Trophoblast cell (in vitro differentiated cells and primary cell): Measurements from ENCODE around the gene MACROH2A2.

Source experiments
- DNase-seq, 2 donors: peaks; one replicate each; pipeline ENCODE4 v3.0.0-alpha.2; 2016
- H2AFZ ChIP-seq: 2 replicates; pipeline ENCODE4 v1.6.1; 2013; ENCODE audit warnings: low read length, moderate library complexity, mild to moderate bottlenecking; ENCODE audit not compliant: insufficient read depth, poor library complexity
- H2AK5ac ChIP-seq: 2 replicates; pipeline ENCODE4 v1.6.1; 2013; ENCODE audit warnings: mild to moderate bottlenecking, low read length
- H2BK120ac ChIP-seq: 2 replicates; pipeline ENCODE4 v1.6.1; 2013; ENCODE audit warnings: low read length, mild to moderate bottlenecking, moderate library complexity; ENCODE audit not compliant: insufficient read depth, poor library complexity
- H2BK12ac ChIP-seq: 2 replicates; pipeline ENCODE4 v1.6.1; 2013; ENCODE audit warnings: mild to moderate bottlenecking, low read length, moderate library complexity
- H2BK5ac ChIP-seq: 2 replicates; pipeline ENCODE4 v1.6.1; 2013; ENCODE audit warnings: low read length, low read depth, moderate library complexity, mild to moderate bottlenecking; ENCODE audit not compliant: poor library complexity
- H3K14ac ChIP-seq: 2 replicates; pipeline ENCODE4 v1.6.1; 2013; ENCODE audit warnings: mild to moderate bottlenecking, low read length
- H3K18ac ChIP-seq: 2 replicates; pipeline ENCODE4 v1.6.1; 2013; ENCODE audit warnings: mild to moderate bottlenecking, low read length
- H3K23ac ChIP-seq: 2 replicates; pipeline ENCODE4 v1.6.1; 2013; ENCODE audit warnings: low read length
- H3K27ac ChIP-seq: 2 replicates; pipeline ENCODE4 v1.5.1; 2013; ENCODE audit warnings: low read depth, mild to moderate bottlenecking, inconsistent platforms, low read length, moderate library complexity
- H3K27me3 ChIP-seq: 2 replicates; pipeline ENCODE4 v1.6.1; 2013; ENCODE audit warnings: inconsistent platforms, mild to moderate bottlenecking, low read length, moderate library complexity; ENCODE audit not compliant: insufficient read depth
- H3K36me3 ChIP-seq, 2 experiments: 1 replicate in 1 of 2; 2 replicates in 1 of 2; pipeline ENCODE4 v1.6.1; 2013; ENCODE audit warnings: low read length in 2 of 2, mild to moderate bottlenecking in 2 of 2, moderate library complexity in 1 of 2; ENCODE audit not compliant: insufficient read depth in 2 of 2, control insufficient read depth in 1 of 2
- H3K4ac ChIP-seq: 2 replicates; pipeline ENCODE4 v1.6.1; 2013; ENCODE audit warnings: low read depth, mild to moderate bottlenecking, low read length, moderate library complexity
- H3K4me1 ChIP-seq, 2 experiments: 1 replicate in 1 of 2; 2 replicates in 1 of 2; pipeline ENCODE4 v1.6.1; 2013; ENCODE audit warnings: low read length in 2 of 2, mild to moderate bottlenecking in 2 of 2, moderate library complexity in 1 of 2; ENCODE audit not compliant: insufficient read depth in 2 of 2, control insufficient read depth in 1 of 2
- H3K4me2 ChIP-seq: 2 replicates; pipeline ENCODE4 v1.6.1; 2013; ENCODE audit warnings: inconsistent platforms, mild to moderate bottlenecking, low read length, moderate library complexity
- H3K4me3 ChIP-seq: 2 replicates; pipeline ENCODE4 v1.5.1; 2013; ENCODE audit warnings: mild to moderate bottlenecking, low read depth, low read length, inconsistent platforms
- H3K79me1 ChIP-seq: one replicate; pipeline ENCODE4 v1.6.1; 2013; ENCODE audit warnings: low read length
- H3K79me2 ChIP-seq: 2 replicates; pipeline ENCODE4 v1.6.1; 2013; ENCODE audit warnings: low read length, mild to moderate bottlenecking; ENCODE audit not compliant: control insufficient read depth, insufficient read depth, poor library complexity
- H3K9ac ChIP-seq: 2 replicates; pipeline ENCODE4 v1.6.1; 2013; ENCODE audit warnings: mild to moderate bottlenecking, low read length
- H3K9me3 ChIP-seq: 2 replicates; pipeline ENCODE4 v1.6.1; 2013; ENCODE audit warnings: low read depth, mild to moderate bottlenecking, control low read depth, inconsistent platforms, low read length; ENCODE audit not compliant: insufficient read depth
- H4K12ac ChIP-seq: 2 replicates; pipeline ENCODE4 v1.6.1; 2013; ENCODE audit warnings: low read depth, mild to moderate bottlenecking, low read length, moderate library complexity
- H4K8ac ChIP-seq: 2 replicates; pipeline ENCODE4 v1.6.1; 2013; ENCODE audit warnings: low read depth, mild to moderate bottlenecking, low read length, moderate library complexity
- H4K91ac ChIP-seq: one replicate; pipeline ENCODE4 v1.6.1; 2013; ENCODE audit warnings: low read depth, mild to moderate bottlenecking, low read length, moderate library complexity
- WGBS: extraction: QIAGEN DNeasy Blood & Tissue Kit; methylation state at CpG from one replicate; pipeline ENCODE4 v1.1.7; 2013; ENCODE audit warnings: missing lambda C conversion rate; ENCODE audit not compliant: insufficient read length, insufficient coverage; ENCODE audit errors: extremely low coverage; 5-methylcytosine and 5-hydroxymethylcytosine counted together

Gene MACROH2A2

DNA sequence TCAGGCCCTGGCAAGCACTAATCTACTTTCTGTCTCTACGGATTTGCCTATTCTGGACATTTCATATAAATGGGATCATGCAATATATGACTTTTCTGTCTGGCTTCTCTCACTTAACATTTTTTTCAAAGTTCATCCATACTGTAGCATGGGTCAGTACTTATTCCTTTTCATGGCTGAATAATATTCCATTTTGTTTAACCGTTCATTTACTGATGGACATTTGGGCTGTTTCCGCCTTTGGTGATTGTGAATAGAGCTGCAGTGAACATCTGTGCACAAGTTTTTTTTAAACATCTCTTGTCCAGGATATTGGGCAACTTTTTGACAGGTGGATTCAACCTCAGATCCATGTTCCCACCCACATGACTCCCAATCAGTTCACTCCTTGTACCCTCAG, 49.0 kb downstream of the MACROH2A2 start:
- H3K4me1 ChIP-seq, result peaks cover 0 to 2% of the 10 kb centered on the region in 2 experiments
- no peak overlapping the region for H4K91ac ChIP-seq
- H3K36me3 ChIP-seq, result no peaks in the 10 kb centered on the region
- no peak overlapping the region for H3K4ac ChIP-seq
- no peaks in the 10 kb centered on the region for H3K79me2 ChIP-seq
- no peak overlapping the region for H2BK5ac ChIP-seq
- no peak overlapping the region for H3K27ac ChIP-seq
- H3K9ac ChIP-seq, result no peak overlapping the region
- H3K4me3 ChIP-seq, result no peak overlapping the region
- H3K18ac ChIP-seq, result no peak overlapping the region
- H2AK5ac ChIP-seq, result no peak overlapping the region
- H3K27me3 ChIP-seq, result no peaks in the 10 kb centered on the region
- no CpG with 5 or more reads among the region's 3 CpGs for WGBS
- H3K14ac ChIP-seq, result no peak overlapping the region
- no peak overlapping the region for H4K8ac ChIP-seq
- no peak overlapping the region for H4K12ac ChIP-seq
- no peak overlapping the region for H2AFZ ChIP-seq
- H3K23ac ChIP-seq, result no peak overlapping the region
- H3K4me2 ChIP-seq, result no peak overlapping the region
- no peaks in the 10 kb centered on the region for H3K9me3 ChIP-seq
- H2BK12ac ChIP-seq, result no peak overlapping the region
- DNase-seq, result no peak
- H3K79me1 ChIP-seq, result no peaks in the 10 kb centered on the region
- no peak overlapping the region for H2BK120ac ChIP-seq

- H4K8ac ChIP-seq, result no peak overlapping the region
These were observed 54.5 kb downstream of the MACROH2A2 start for GRCh38 chr10:70106958-70107791.

DNA sequence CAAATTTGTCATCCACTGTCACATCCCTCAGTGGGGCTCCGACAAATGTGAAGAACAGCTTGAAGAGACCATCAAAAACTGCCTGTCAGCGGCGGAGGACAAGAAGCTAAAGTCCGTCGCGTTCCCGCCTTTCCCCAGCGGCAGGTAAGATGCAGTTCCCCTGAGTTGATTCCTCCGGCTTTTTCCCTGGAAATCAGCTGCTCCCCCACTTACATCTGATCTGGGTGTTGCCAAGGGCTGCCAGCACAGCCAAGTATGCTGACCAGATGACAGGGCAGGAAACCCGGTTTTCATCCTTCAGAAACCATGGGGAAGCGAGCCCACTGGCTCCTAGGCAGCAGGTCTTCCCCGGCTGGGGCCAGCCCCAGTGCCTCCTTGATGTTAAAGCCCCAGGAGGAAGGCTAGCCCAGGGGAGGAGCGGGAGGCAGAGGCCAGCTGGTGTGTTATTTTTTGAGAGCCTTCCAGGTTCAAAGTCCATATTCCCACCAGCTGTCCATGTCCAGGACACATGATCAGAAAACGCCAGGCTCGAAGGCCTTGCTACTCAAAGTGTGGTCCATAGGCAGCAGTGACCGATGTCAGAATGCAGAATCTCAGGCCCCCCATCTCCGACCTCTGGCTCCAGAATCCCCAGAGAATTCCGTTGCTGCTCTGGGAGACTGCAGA, 56.6 kb downstream of the MACROH2A2 start:
- no peaks in the 10 kb centered on the region for H3K79me1 ChIP-seq
- H3K9ac ChIP-seq, result no peak overlapping the region
- H2AK5ac ChIP-seq, result no peak overlapping the region
- no peaks in the 10 kb centered on the region for H3K79me2 ChIP-seq
- no peak overlapping the region for H2AFZ ChIP-seq
- no peak overlapping the region for H4K8ac ChIP-seq
- peaks cover 3% of the 10 kb centered on the region in 2 experiments for H3K36me3 ChIP-seq
- no peak for DNase-seq
- no peak overlapping the region for H3K4me2 ChIP-seq
- no peak overlapping the region for H3K4me3 ChIP-seq
- no peak overlapping the region for H4K12ac ChIP-seq
- no peak overlapping the region for H3K14ac ChIP-seq
- no peak overlapping the region for H2BK5ac ChIP-seq
- no CpG with 5 or more reads among the region's 18 CpGs for WGBS
- peaks cover 0 to 2% of the 10 kb centered on the region in 2 experiments for H3K4me1 ChIP-seq
- no peak overlapping the region for H4K91ac ChIP-seq
- H3K18ac ChIP-seq, result no peak overlapping the region
- H3K9me3 ChIP-seq, result no peaks in the 10 kb centered on the region
- no peak overlapping the region for H3K23ac ChIP-seq
- H3K4ac ChIP-seq, result no peak overlapping the region
- H2BK120ac ChIP-seq, result no peak overlapping the region
- no peak overlapping the region for H3K27ac ChIP-seq
- no peaks in the 10 kb centered on the region for H3K27me3 ChIP-seq
- H2BK12ac ChIP-seq, result no peak overlapping the region

More at GRCh38 chr10:70106958-70107791, 54.5 kb downstream of the MACROH2A2 start:
- no peaks in the 10 kb centered on the region for H3K9me3 ChIP-seq
- no peak overlapping the region for H4K91ac ChIP-seq
- H2BK12ac ChIP-seq, result no peak overlapping the region
- no peak overlapping the region for H3K23ac ChIP-seq
- no peak overlapping the region for H4K12ac ChIP-seq
- H3K4me1 ChIP-seq, result peaks cover 0 to 2% of the 10 kb centered on the region in 2 experiments
- WGBS, result no CpG with 5 or more reads among the region's 22 CpGs
- no peak overlapping the region for H3K9ac ChIP-seq
- peak; percentile 17 to 47 for DNase-seq
- H2AFZ ChIP-seq, result no peak overlapping the region
- no peaks in the 10 kb centered on the region for H3K79me1 ChIP-seq
- H2BK120ac ChIP-seq, result no peak overlapping the region
- no peak overlapping the region for H2BK5ac ChIP-seq
- no peaks in the 10 kb centered on the region for H3K79me2 ChIP-seq
- H2AK5ac ChIP-seq, result no peak overlapping the region
- no peak overlapping the region for H3K4me3 ChIP-seq
- H3K4ac ChIP-seq, result no peak overlapping the region
- no peak overlapping the region for H3K18ac ChIP-seq
- H3K27me3 ChIP-seq, result no peaks in the 10 kb centered on the region
- H3K27ac ChIP-seq, result no peak overlapping the region
- no peak overlapping the region for H3K4me2 ChIP-seq
- no peak overlapping the region for H3K14ac ChIP-seq
- peaks cover under 1 to 3% of the 10 kb centered on the region in 2 experiments for H3K36me3 ChIP-seq

DNA sequence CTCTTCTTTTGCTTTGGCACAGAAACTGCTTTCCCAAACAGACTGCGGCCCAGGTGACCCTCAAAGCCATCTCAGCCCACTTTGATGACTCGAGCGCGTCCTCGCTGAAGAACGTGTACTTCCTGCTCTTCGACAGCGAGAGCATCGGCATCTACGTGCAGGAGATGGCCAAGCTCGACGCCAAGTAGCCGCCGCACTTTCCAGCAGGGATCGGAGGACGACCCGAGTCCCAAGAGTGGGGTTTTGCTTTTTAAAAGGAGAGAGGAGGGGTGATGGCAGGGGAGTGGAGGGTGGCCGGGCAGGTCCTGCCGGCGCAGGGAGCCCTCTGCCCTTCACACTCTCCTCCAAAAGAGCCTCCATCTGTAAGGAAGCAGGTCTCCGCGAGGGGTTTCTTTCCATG, 58.9 kb downstream of the MACROH2A2 start:
- H3K9me3 ChIP-seq, result no peaks in the 10 kb centered on the region
- H4K91ac ChIP-seq, result no peak overlapping the region
- no peak overlapping the region for H3K4ac ChIP-seq
- H3K4me1 ChIP-seq, result no peaks in the 10 kb centered on the region
- H3K23ac ChIP-seq, result no peak overlapping the region
- no peak overlapping the region for H2BK5ac ChIP-seq
- H3K18ac ChIP-seq, result no peak overlapping the region
- H2AFZ ChIP-seq, result no peak overlapping the region
- H3K14ac ChIP-seq, result no peak overlapping the region
- H3K4me3 ChIP-seq, result no peak overlapping the region
- H3K79me2 ChIP-seq, result no peaks in the 10 kb centered on the region
- no peak for DNase-seq
- H2BK12ac ChIP-seq, result no peak overlapping the region
- WGBS, result no CpG with 5 or more reads among the region's 22 CpGs
- no peaks in the 10 kb centered on the region for H3K79me1 ChIP-seq
- H4K8ac ChIP-seq, result no peak overlapping the region
- H3K36me3 ChIP-seq, result peaks cover 3% of the 10 kb centered on the region in 2 experiments
- H4K12ac ChIP-seq, result no peak overlapping the region
- H2BK120ac ChIP-seq, result no peak overlapping the region
- no peak overlapping the region for H3K4me2 ChIP-seq
- H3K27ac ChIP-seq, result no peak overlapping the region
- H3K9ac ChIP-seq, result no peak overlapping the region
- no peaks in the 10 kb centered on the region for H3K27me3 ChIP-seq
- H2AK5ac ChIP-seq, result no peak overlapping the region
